Measurements from ENCODE around the gene COL21A1.
"Not testable (repeated sequence)": the region's sequence is repeated elsewhere in the genome, so short reads cannot be mapped to it uniquely, and the experiment has no call there.

The COL21A1 gene

GRCh38 chr6:56246881-56247653, at the start of gene COL21A1:
Gene COL21A1 (minus strand): TSS chr6:56247580. CDS start chr6:56182618, 64,962 bp downstream.
- DNase-seq = no peak

- DNase-seq = no peak
These were observed 46.4 kb upstream of the COL21A1 start for GRCh38 chr6:56293781-56294180.

GRCh38 chr6:56292505-56293181, 45.3 kb upstream of the COL21A1 start:
- DNase-seq = peak; percentile 62

GRCh38 chr6:56291302-56291917, 44.0 kb upstream of the COL21A1 start:
- no peak for DNase-seq

- no peak for DNase-seq
These were observed 42.3 kb upstream of the COL21A1 start for GRCh38 chr6:56289721-56290120.

- no peak for DNase-seq
These were observed 41.0 kb upstream of the COL21A1 start for GRCh38 chr6:56288347-56288746.

GRCh38 chr6:56282391-56282790, 35.0 kb upstream of the COL21A1 start:
- no peak for DNase-seq

- DNase-seq = no peak
These were observed 32.7 kb upstream of the COL21A1 start for GRCh38 chr6:56280126-56280525.

GRCh38 chr6:56279331-56280080, 32.1 kb upstream of the COL21A1 start:
- DNase-seq = no peak

GRCh38 chr6:56278171-56278591, 30.8 kb upstream of the COL21A1 start:
- DNase-seq = no peak

GRCh38 chr6:56270812-56271441, 23.5 kb upstream of the COL21A1 start:
- no peak for DNase-seq

- DNase-seq = no peak
These were observed 20.9 kb upstream of the COL21A1 start for GRCh38 chr6:56268266-56268665.

GRCh38 chr6:56266011-56266410, 18.6 kb upstream of the COL21A1 start:
- DNase-seq = no peak

GRCh38 chr6:56263596-56264315, 16.4 kb upstream of the COL21A1 start:
- DNase-seq = no peak

GRCh38 chr6:56260593-56260992, 13.2 kb upstream of the COL21A1 start:
- not testable (repeated sequence) for DNase-seq

GRCh38 chr6:56259234-56260077, 12.1 kb upstream of the COL21A1 start:
- DNase-seq = peak; percentile 1

- DNase-seq = no peak
These were observed 8.0 kb upstream of the COL21A1 start for GRCh38 chr6:56255349-56255748.

- DNase-seq = no peak
These were observed 2.9 kb upstream of the COL21A1 start for GRCh38 chr6:56250266-56250665.

GRCh38 chr6:56247654-56248122, 308 bp upstream of the COL21A1 start:
- DNase-seq = no peak

- DNase-seq = no peak
These were observed 869 bp downstream of the COL21A1 start for GRCh38 chr6:56246541-56246880.

GRCh38 chr6:56245903-56246351, 1.5 kb downstream of the COL21A1 start:
- no peak for DNase-seq

Data from NCI-H1694 (cell line).